H1 (cell line): ENCODE results near the gene EPHB1. TPM values are rescaled to one million over a fixed set of nuclear protein-coding genes. Genes with fewer than 3 reads are reported as not detected.

Source experiments
- CTCF ChIA-PET: fragments of 300-600 bp; sonication (Branson Sonifier 250); formaldehyde crosslinking; loops from one replicate; lab custom pipeline; 2021; ENCODE audit not compliant: partially characterized antibody; lab: Charles Lee
- POLR2A ChIA-PET: fragments of 300-600 bp; sonication (Branson Sonifier 250); formaldehyde crosslinking; loops from one replicate; lab custom pipeline; 2021; ENCODE audit warnings: inconsistent platforms; ENCODE audit not compliant: partially characterized antibody; lab: Charles Lee
- DNase-seq, 2 experiments: peaks; one replicate each; pipeline versions ENCODE4 v3.0.0 to v3.0.0-alpha.2; 2010 to 2022; ENCODE audit warnings: low spot score in 2 of 2, low read depth in 1 of 2, mixed read lengths in 1 of 2
- FAIRE-seq: peaks from 2 replicates; lab custom pipeline; 2011; peaks lifted over from hg19 to GRCh38; lab: Jason Lieb, UNC
- H2AFZ ChIP-seq: 2 replicates; pipeline ENCODE4 v1.8.1; 2012; ENCODE audit warnings: low read length, inconsistent platforms
- H2AK5ac ChIP-seq: 2 replicates; pipeline ENCODE4 v1.6.1; 2013; ENCODE audit warnings: low read depth, low read length
- H2BK120ac ChIP-seq: replicated peaks from 2 replicates; pipeline ENCODE3; 2013; ENCODE audit warnings: low read depth, low read length, inconsistent platforms
- H2BK12ac ChIP-seq: 2 replicates; pipeline ENCODE4 v1.6.1; 2013; ENCODE audit warnings: low read depth, low read length
- H2BK15ac ChIP-seq: 2 replicates; pipeline ENCODE4 v1.6.1; 2013; ENCODE audit warnings: low read length
- H2BK20ac ChIP-seq: 2 replicates; pipeline ENCODE4 v1.6.1; 2013; ENCODE audit warnings: low read length
- H2BK5ac ChIP-seq: 2 replicates; pipeline ENCODE4 v1.6.1; 2013; ENCODE audit warnings: low read depth, low read length
- H3K14ac ChIP-seq: 2 replicates; pipeline ENCODE4 v1.6.1; 2013; ENCODE audit warnings: inconsistent platforms; ENCODE audit not compliant: insufficient read length
- H3K18ac ChIP-seq: 2 replicates; pipeline ENCODE4 v1.6.1; 2013; ENCODE audit warnings: low read length; ENCODE audit errors: extremely low read depth
- H3K23ac ChIP-seq: 2 replicates; pipeline ENCODE4 v1.6.1; 2013; ENCODE audit warnings: inconsistent platforms; ENCODE audit not compliant: insufficient read length
- H3K23me2 ChIP-seq: 2 replicates; pipeline ENCODE4 v1.6.1; 2013; ENCODE audit warnings: low read depth, low read length
- H3K27ac ChIP-seq: 2 replicates; pipeline ENCODE4 v1.6.1; 2011; ENCODE audit warnings: low read depth, low read length, inconsistent platforms
- H3K27me3 ChIP-seq, 4 experiments: replicated peaks in 1 of 4; 1 replicate in 1 of 4; 2 replicates in 3 of 4; pipeline versions ENCODE4 v1.6.1 to v1.8.1; 2011 to 2013; ENCODE audit warnings: low read length in 3 of 4, mild to moderate bottlenecking in 3 of 4, inconsistent platforms in 2 of 4, mixed read lengths in 2 of 4, moderate library complexity in 1 of 4; ENCODE audit not compliant: control insufficient read depth in 3 of 4, insufficient read depth in 3 of 4; ENCODE audit errors: extremely low read depth in 1 of 4
- H3K36me3 ChIP-seq, 4 experiments: 2 replicates each; pipeline versions ENCODE4 v1.6.1 to v1.8.1; 2011 to 2013; ENCODE audit warnings: mild to moderate bottlenecking in 4 of 4, low read length in 3 of 4, moderate library complexity in 2 of 4, control low read depth in 1 of 4, inconsistent platforms in 1 of 4; ENCODE audit not compliant: insufficient read depth in 4 of 4, control insufficient read depth in 2 of 4
- H3K4ac ChIP-seq: replicated peaks from 2 replicates; pipeline ENCODE3; 2013; ENCODE audit warnings: low read length, low read depth, mixed read lengths, inconsistent platforms; ENCODE audit not compliant: insufficient read length
- H3K4me1 ChIP-seq, 4 experiments: replicated peaks in 1 of 4; 1 replicate in 1 of 4; 2 replicates in 3 of 4; pipeline versions ENCODE4 v1.6.1 to v1.8.1; 2011 to 2013; ENCODE audit warnings: low read length in 3 of 4, inconsistent platforms in 2 of 4, mixed read lengths in 1 of 4; ENCODE audit not compliant: insufficient read depth in 4 of 4, control insufficient read depth in 3 of 4
- H3K4me2 ChIP-seq, 2 experiments: 2 replicates each; pipeline versions ENCODE4 v1.6.1 to v1.8.1; 2011 to 2013; ENCODE audit warnings: low read depth in 2 of 2, low read length in 2 of 2, control low read depth in 1 of 2, inconsistent platforms in 1 of 2, mild to moderate bottlenecking in 1 of 2; ENCODE audit not compliant: insufficient read depth in 1 of 2
- H3K4me3 ChIP-seq, 4 experiments: fragments of 200-600, 300-600 bp in 1 of 4; sonication (generic), shearing (Covaris generic), sonication (Bioruptor Twin) in 1 of 4; 2 replicates each; pipeline versions ENCODE4 v1.5.1 to v1.8.1; 2011 to 2016; ENCODE audit warnings: low read length in 4 of 4, low read depth in 3 of 4, control low read depth in 2 of 4, inconsistent platforms in 2 of 4, mild to moderate bottlenecking in 2 of 4, mixed read lengths in 1 of 4, moderate library complexity in 1 of 4; ENCODE audit not compliant: insufficient read depth in 2 of 4; ENCODE audit errors: extremely low read depth in 1 of 4
- H3K56ac ChIP-seq: replicated peaks from 2 replicates; pipeline ENCODE3; 2013; ENCODE audit warnings: low read depth, mild to moderate bottlenecking, mixed read lengths, low read length, inconsistent platforms; ENCODE audit not compliant: insufficient read length
- H3K79me1 ChIP-seq: 2 replicates; pipeline ENCODE4 v1.6.1; 2013; ENCODE audit warnings: low read depth, low read length, control low read depth
- H3K79me2 ChIP-seq, 2 experiments: 2 replicates each; pipeline versions ENCODE4 v1.6.1 to v1.8.1; 2012 to 2013; ENCODE audit warnings: low read length in 2 of 2, mild to moderate bottlenecking in 2 of 2, inconsistent platforms in 1 of 2; ENCODE audit not compliant: insufficient read depth in 2 of 2, control insufficient read depth in 1 of 2
- H3K9ac ChIP-seq, 4 experiments: replicated peaks in 1 of 4; 1 replicate in 1 of 4; 2 replicates in 3 of 4; pipeline versions ENCODE4 v1.6.1 to v1.8.1; 2011 to 2013; ENCODE audit warnings: low read depth in 3 of 4, low read length in 3 of 4, control low read depth in 2 of 4, mild to moderate bottlenecking in 2 of 4, moderate library complexity in 2 of 4, inconsistent platforms in 1 of 4; ENCODE audit errors: extremely low read depth in 1 of 4
- H3K9me3 ChIP-seq, 2 experiments: 2 replicates each; pipeline versions ENCODE4 v1.6.1 to v1.8.1; 2012 to 2013; ENCODE audit warnings: mild to moderate bottlenecking in 2 of 2, moderate library complexity in 2 of 2, control low read depth in 1 of 2, inconsistent platforms in 1 of 2, low read depth in 1 of 2, low read length in 1 of 2, mixed read lengths in 1 of 2; ENCODE audit not compliant: insufficient read depth in 2 of 2
- H4K20me1 ChIP-seq, 2 experiments: replicated peaks in 1 of 2; 2 replicates each; pipeline versions ENCODE3 to v1.8.1; 2011 to 2013; ENCODE audit warnings: inconsistent platforms in 2 of 2, low read length in 2 of 2, mild to moderate bottlenecking in 1 of 2; ENCODE audit not compliant: insufficient read depth in 2 of 2, control insufficient read depth in 1 of 2
- H4K5ac ChIP-seq: 2 replicates; pipeline ENCODE4 v1.6.1; 2013; ENCODE audit warnings: low read length, low read depth, mixed read lengths, inconsistent platforms; ENCODE audit not compliant: insufficient read length
- H4K8ac ChIP-seq: 2 replicates; pipeline ENCODE4 v1.8.0; 2013; ENCODE audit warnings: mild to moderate bottlenecking, moderate library complexity, low read length, inconsistent platforms; ENCODE audit not compliant: insufficient read depth; ENCODE audit errors: extremely low read depth
- H4K91ac ChIP-seq: replicated peaks from 2 replicates; pipeline ENCODE3; 2013; ENCODE audit warnings: low read length, mixed read lengths, inconsistent platforms; ENCODE audit not compliant: insufficient read length
- CHD2 ChIP-seq: IDR thresholded peaks from 2 replicates; pipeline ENCODE4 v1.6.1; 2012; ENCODE audit warnings: low read length, improper control_type of control experiment
- E2F6 ChIP-seq: IDR thresholded peaks from 2 replicates; pipeline ENCODE4 v1.6.1; 2012; ENCODE audit warnings: inconsistent platforms
- MAFK ChIP-seq: IDR thresholded peaks from 2 replicates; pipeline ENCODE4 v1.6.1; 2012; ENCODE audit warnings: low read depth, mild to moderate bottlenecking, improper control_type of control experiment, low read length
- RAD21 ChIP-seq, 2 experiments: IDR thresholded peaks in 1 of 2; conservative IDR thresholded peaks in 1 of 2; 2 replicates each; pipeline ENCODE4 v1.6.1; 2011; ENCODE audit warnings: low read depth in 2 of 2, low read length in 2 of 2, improper control_type of control experiment in 1 of 2, inconsistent platforms in 1 of 2, mild to moderate bottlenecking in 1 of 2, moderate library complexity in 1 of 2
- RFX5 ChIP-seq: IDR thresholded peaks from 2 replicates; pipeline ENCODE4 v1.6.1; 2011; ENCODE audit warnings: low read depth, low read length, improper control_type of control experiment, borderline replicate concordance
- RNF2 ChIP-seq: fragments of 200-900, 300-1000 bp; sonication (generic); IDR thresholded peaks from 2 replicates; pipeline ENCODE4 v1.7.1; 2016; ENCODE audit warnings: borderline replicate concordance, low read depth, mild to moderate bottlenecking, antibody characterized with exemption, low read length; ENCODE audit not compliant: poor library complexity, severe bottlenecking; ENCODE audit errors: missing control alignments
- RXRA ChIP-seq: IDR thresholded peaks from 2 replicates; pipeline ENCODE4 v1.6.1; 2011; ENCODE audit warnings: low read depth, mild to moderate bottlenecking, low read length, moderate library complexity; ENCODE audit not compliant: insufficient read depth
- SP4 ChIP-seq: IDR thresholded peaks from 2 replicates; pipeline ENCODE4 v1.6.1; 2012; ENCODE audit warnings: low read length, inconsistent platforms
- WGBS, 2 experiments: shearing (Covaris generic) in 1 of 2; methylation state at CpG; one replicate each; pipeline versions ENCODE4 v1.1.6 to v1.1.7; 2013 to 2015; ENCODE audit warnings: low lambda C conversion rate in 2 of 2, mixed read lengths in 2 of 2, inconsistent platforms in 1 of 2, low coverage in 1 of 2, missing lambda C conversion rate in 1 of 2; ENCODE audit not compliant: insufficient replicate concordance in 2 of 2, insufficient coverage in 1 of 2, insufficient read length in 1 of 2; ENCODE audit errors: extremely low coverage in 1 of 2, missing lambda C conversion rate in 1 of 2; 5-methylcytosine and 5-hydroxymethylcytosine counted together
- polyA plus RNA-seq, 7 experiments: library from polyadenylated mRNA; depleted of rRNA in 3 of 7; stranded (reverse) in 5 of 7; unstranded in 2 of 7; fragments of >200 nt in 5 of 7; fragments of 200-250 nt in 2 of 7; gene quantifications; 1 replicate in 5 of 7; 2 replicates in 1 of 7; 4 replicates in 1 of 7; pipeline versions ENCODE4 v1.2.1 to v1.2.3, GENCODE V29; 2011 to 2013; ENCODE audit warnings: missing spikeins in 2 of 7, mixed read lengths in 2 of 7
- total RNA-seq: library from RNA; stranded (reverse); fragmentation: NEBNext Ultra II Directional; extraction: Animal tissue kit (Norgen Biotek cat#: 25700); gene quantifications from 2 replicates; pipeline ENCODE4 v1.2.1, GENCODE V29; 2021

EPHB1 gene
- total and polyA plus RNA-seq, 2 of the 8 experiments (the other 6 are each of a cell fraction or from before 2014, with no cell fraction given): 3.5 to 5.9 TPM

DNA sequence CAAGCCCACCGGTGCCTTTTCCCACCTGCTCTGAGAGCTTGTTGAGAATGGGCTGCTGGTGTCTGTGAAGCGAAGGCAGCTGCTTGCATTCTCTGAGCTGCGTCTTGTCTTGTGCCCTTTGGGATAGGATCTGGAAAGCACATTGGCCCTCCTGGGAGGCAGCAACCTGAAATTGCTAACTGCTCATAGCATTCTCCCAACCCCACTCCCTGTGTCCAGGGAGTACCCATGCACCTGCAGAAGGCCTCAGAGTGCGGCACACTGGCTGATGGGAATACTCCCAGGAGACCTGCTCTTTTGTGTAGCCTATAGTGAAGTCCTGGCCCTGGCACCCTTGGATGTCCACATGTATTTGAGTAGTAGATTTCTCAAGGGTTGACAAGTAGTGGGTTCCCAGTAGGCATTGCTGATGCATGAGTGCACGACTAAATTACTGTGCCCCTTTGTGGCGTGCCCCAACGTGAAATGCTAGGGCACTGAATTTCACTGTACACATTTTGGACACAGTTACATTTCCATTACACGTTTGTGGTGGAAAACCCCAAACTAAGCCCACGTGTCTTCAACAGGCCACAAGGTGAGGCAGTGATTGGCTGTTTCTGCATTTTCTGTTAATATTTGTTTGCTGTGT, 3.7 kb downstream of the EPHB1 start:
- no peaks in the 10 kb centered on the region for H3K9me3 ChIP-seq
- H3K4me3 ChIP-seq: no peak overlapping the region
- no peak overlapping the region for H3K18ac ChIP-seq
- H3K27ac ChIP-seq: no peak overlapping the region
- H4K91ac ChIP-seq: no peak overlapping the region
- no peak overlapping the region for H2BK15ac ChIP-seq
- peaks cover 3 to 17% (median 12%) of the 10 kb centered on the region in 4 experiments; a peak in 6 of 7 replicates for H3K4me1 ChIP-seq
- H2BK5ac ChIP-seq: no peak overlapping the region
- no peak overlapping the region for H2BK120ac ChIP-seq
- no peaks in the 10 kb centered on the region; a peak in 1 of 8 replicates for H3K36me3 ChIP-seq
- ChIA-PET POLR2A (no interaction called here), CTCF (interaction anchor here (0.9 to 9.0 kb wide), 4 partner anchors 8 to 443 kb away, joined by 3 to 84 read pairs (median 32); no protein-coding TSS in a partner anchor)
- H2BK12ac ChIP-seq: no peak overlapping the region; the same call in 1 of the 2 replicates
- H4K8ac ChIP-seq: no peak overlapping the region
- H3K79me1 ChIP-seq: no peaks in the 10 kb centered on the region; the same call in 1 of the 2 replicates
- no peak overlapping the region for H2AFZ ChIP-seq
- H3K56ac ChIP-seq: no peak overlapping the region
- H3K9ac ChIP-seq: no peak overlapping the region
- H2AK5ac ChIP-seq: no peak overlapping the region; the same call in 1 of the 2 replicates
- H4K20me1 ChIP-seq: peaks cover 1 to 2% of the 10 kb centered on the region in 2 experiments
- H2BK20ac ChIP-seq: no peak overlapping the region
- no peak overlapping the region for H3K4ac ChIP-seq
- no peak overlapping the region; a peak in 1 of 4 replicates for H3K4me2 ChIP-seq
- FAIRE-seq (no peak), DNase-seq (peak in 1 of 2 experiments; percentile 28)
- H3K23ac ChIP-seq: no peak overlapping the region
- WGBS, 2 experiments: 79% methylated on average over 9 of the region's 9 CpGs; no CpG with 5 or more reads in 1 of the 2 experiments
- H3K23me2 ChIP-seq: peaks cover 19% of the 10 kb centered on the region; the same call in 1 of the 2 replicates
- peaks cover 14 to 41% (median 33%) of the 10 kb centered on the region in 4 experiments for H3K27me3 ChIP-seq
- no peak overlapping the region for H3K14ac ChIP-seq
- H3K79me2 ChIP-seq: no peaks in the 10 kb centered on the region
- H4K5ac ChIP-seq: no peak overlapping the region
- TF ChIP-seq RXRA: no peak
- no peak for TF ChIP-seq RNF2
- no peak for TF ChIP-seq RFX5
- TF ChIP-seq RAD21 (IDR thresholded peaks at IDR 0.05 in 1 of 2, conservative IDR thresholded peaks at IDR 0.05 in 1 of 2; ENCODE audit: low read depth in 2 of 2, low read length in 2 of 2): no peak
- no peak for TF ChIP-seq E2F6
- TF ChIP-seq SP4: no peak
- TF ChIP-seq CHD2: no peak
- no peak for TF ChIP-seq MAFK
